WTC11 (cell line): Measurements from ENCODE around the gene ZNF76. TPM values are rescaled to one million over a fixed set of nuclear protein-coding genes. Genes with fewer than 3 reads are reported as not detected.
A peak's percentile ranks its signal among the peaks of the same experiment; 100 is the strongest.

Experiments
- ATAC-seq: fragments of 200-7000 bp; cut with Tn5 transposase; 2 replicates; pipeline ENCODE4 v1.10.0; 2021; ENCODE audit warnings: mild to moderate bottlenecking, moderate library complexity
- CTCF ChIA-PET: fragments of 300-600 bp; sonication (Branson Sonifier 250); formaldehyde crosslinking; loops from one replicate; lab custom pipeline; 2021; ENCODE audit warnings: antibody characterized with exemption; lab: Charles Lee
- POLR2A ChIA-PET: fragments of 350-600 bp; sonication (Branson Sonifier 250); formaldehyde crosslinking; loops from one replicate; lab custom pipeline; 2021; ENCODE audit warnings: antibody characterized with exemption; lab: Charles Lee
- DNase-seq: peaks from one replicate; pipeline ENCODE4 v3.0.0; 2021; ENCODE audit warnings: low spot score
- H3K27ac Mint-ChIP-seq: 2 replicates; pipeline ENCODE4 v1.8.0; 2021; ENCODE audit warnings: mixed read lengths
- H3K27me3 Mint-ChIP-seq: 2 replicates; pipeline ENCODE4 v1.8.0; 2021; ENCODE audit warnings: low read depth, mild to moderate bottlenecking, moderate library complexity, mixed read lengths
- H3K36me3 Mint-ChIP-seq: 2 replicates; pipeline ENCODE4 v1.8.0; 2021; ENCODE audit warnings: mixed read lengths
- H3K4me1 Mint-ChIP-seq: 2 replicates; pipeline ENCODE4 v1.8.0; 2022; ENCODE audit warnings: mixed read lengths
- H3K4me3 Mint-ChIP-seq: 2 replicates; pipeline ENCODE4 v1.8.0; 2021; ENCODE audit warnings: mild to moderate bottlenecking, moderate library complexity, mixed read lengths
- H3K9me3 Mint-ChIP-seq: 2 replicates; pipeline ENCODE4 v1.8.0; 2021; ENCODE audit warnings: mixed read lengths
- ETV6 ChIP-seq: sonication (generic); formaldehyde crosslinking; IDR thresholded peaks from 2 replicates; pipeline ENCODE4 v1.8.1; 2022; ENCODE audit warnings: mild to moderate bottlenecking, missing genetic modification reagents
- GABPB1 ChIP-seq: sonication (generic); formaldehyde crosslinking; IDR thresholded peaks from 2 replicates; pipeline ENCODE4 v1.8.1; 2023; ENCODE audit warnings: mild to moderate bottlenecking, missing genetic modification reagents
- KAT7 ChIP-seq: sonication (generic); formaldehyde crosslinking; IDR thresholded peaks from 2 replicates; pipeline ENCODE4 v1.8.1; 2023; ENCODE audit warnings: missing genetic modification reagents, mild to moderate bottlenecking, borderline replicate concordance
- MYBL2 ChIP-seq: sonication (generic); formaldehyde crosslinking; IDR thresholded peaks from 2 replicates; pipeline ENCODE4 v1.8.1; 2023; ENCODE audit warnings: mild to moderate bottlenecking, moderate library complexity, missing genetic modification reagents
- NR2C2 ChIP-seq: sonication (generic); formaldehyde crosslinking; IDR thresholded peaks from 2 replicates; pipeline ENCODE4 v1.8.0; 2022; ENCODE audit warnings: mild to moderate bottlenecking, missing genetic modification reagents
- NR3C1 ChIP-seq: sonication (generic); formaldehyde crosslinking; conservative IDR thresholded peaks from 2 replicates; pipeline ENCODE4 v1.8.1; 2023; ENCODE audit warnings: low read depth, mild to moderate bottlenecking, missing genetic modification reagents
- SMAD3 ChIP-seq: sonication (generic); formaldehyde crosslinking; IDR thresholded peaks from 2 replicates; pipeline ENCODE4 v1.8.0; 2022; ENCODE audit warnings: missing genetic modification reagents, mild to moderate bottlenecking, borderline replicate concordance
- SP1 ChIP-seq: sonication (generic); formaldehyde crosslinking; conservative IDR thresholded peaks from 2 replicates; pipeline ENCODE4 v1.8.1; 2022; ENCODE audit warnings: missing genetic modification reagents
- TCF7 ChIP-seq: sonication (generic); formaldehyde crosslinking; IDR thresholded peaks from 2 replicates; pipeline ENCODE4 v1.8.0; 2022; ENCODE audit warnings: mild to moderate bottlenecking, low read depth, missing genetic modification reagents, moderate library complexity
- ZNF121 ChIP-seq: sonication (generic); formaldehyde crosslinking; IDR thresholded peaks from 2 replicates; pipeline ENCODE4 v1.8.0; 2023; ENCODE audit warnings: missing genetic modification reagents
- ZNF138 ChIP-seq: sonication (generic); formaldehyde crosslinking; conservative IDR thresholded peaks from 2 replicates; pipeline ENCODE4 v1.8.1; 2022; ENCODE audit warnings: mild to moderate bottlenecking, moderate library complexity, missing genetic modification reagents
- ZNF263 ChIP-seq: sonication (generic); formaldehyde crosslinking; IDR thresholded peaks from 2 replicates; pipeline ENCODE4 v1.8.1; 2022; ENCODE audit warnings: low read depth, mild to moderate bottlenecking, moderate library complexity, missing genetic modification reagents
- ZNF396 ChIP-seq: fragments of 250-450 bp; sonication (Bioruptor Pico); IDR thresholded peaks from 2 replicates; pipeline ENCODE4 v1.8.0; 2021; ENCODE audit warnings: mild to moderate bottlenecking, moderate library complexity, borderline replicate concordance
- total RNA-seq: library from RNA; stranded (reverse); gene quantifications from 3 replicates; pipeline ENCODE4 v1.2.3, GENCODE V29; 2021
- TF ChIP-seq, protein P1 (sequence below): sonication (generic); formaldehyde crosslinking; IDR thresholded peaks from 2 replicates; pipeline ENCODE4 v1.8.1; 2022; ENCODE audit warnings: mild to moderate bottlenecking, moderate library complexity, missing genetic modification reagents
- TF ChIP-seq, protein P2 (sequence below): sonication (generic); formaldehyde crosslinking; IDR thresholded peaks from 2 replicates; pipeline ENCODE4 v1.8.1; 2023; ENCODE audit warnings: mild to moderate bottlenecking, moderate library complexity, missing genetic modification reagents
- TF ChIP-seq, protein P3 (sequence below): fragments of 250-450 bp; sonication (Bioruptor Pico); IDR thresholded peaks from 2 replicates; pipeline ENCODE4 v2.1.2; 2022; ENCODE audit warnings: mild to moderate bottlenecking, moderate library complexity
- TF ChIP-seq, protein P4 (sequence below): sonication (generic); formaldehyde crosslinking; IDR thresholded peaks from 2 replicates; pipeline ENCODE4 v1.8.1; 2022; ENCODE audit warnings: missing genetic modification reagents, borderline replicate concordance
- TF ChIP-seq, protein P5 (sequence below): sonication (generic); formaldehyde crosslinking; IDR thresholded peaks from 2 replicates; pipeline ENCODE4 v1.8.1; 2022; ENCODE audit warnings: mild to moderate bottlenecking, missing genetic modification reagents, moderate library complexity, borderline replicate concordance
- TF ChIP-seq, protein P6 (sequence below): sonication (generic); formaldehyde crosslinking; IDR thresholded peaks from 2 replicates; pipeline ENCODE4 v1.8.0; 2022; ENCODE audit warnings: mild to moderate bottlenecking, missing genetic modification reagents

ZNF76 gene
- total RNA-seq, 1 experiment from 2014 or later: 25.8 TPM

- peaks cover 82% of the 10 kb centered on the region for H3K27me3 Mint-ChIP-seq
- H3K4me3 Mint-ChIP-seq: peak within 1 kb of the TSS; percentile 80
- H3K4me1 Mint-ChIP-seq: peaks cover 43% of the 10 kb centered on the region
- ATAC-seq (peak; percentile 74), DNase-seq (peak; percentile 70)
- ChIA-PET POLR2A (interaction anchor here (1.2 to 1.9 kb wide), 4 partner anchors 15 to 66 kb away, joined by 3 to 7 read pairs (median 4); partner anchors contain the start of gene ZNF76), CTCF (interaction anchor here (0.6 to 5.1 kb wide), 10 partner anchors 9 to 227 kb away, joined by 3 to 54 read pairs (median 4); no protein-coding TSS in a partner anchor)
- no peak within 1 kb of the TSS for H3K27ac Mint-ChIP-seq
- TF ChIP-seq, protein P1, sequence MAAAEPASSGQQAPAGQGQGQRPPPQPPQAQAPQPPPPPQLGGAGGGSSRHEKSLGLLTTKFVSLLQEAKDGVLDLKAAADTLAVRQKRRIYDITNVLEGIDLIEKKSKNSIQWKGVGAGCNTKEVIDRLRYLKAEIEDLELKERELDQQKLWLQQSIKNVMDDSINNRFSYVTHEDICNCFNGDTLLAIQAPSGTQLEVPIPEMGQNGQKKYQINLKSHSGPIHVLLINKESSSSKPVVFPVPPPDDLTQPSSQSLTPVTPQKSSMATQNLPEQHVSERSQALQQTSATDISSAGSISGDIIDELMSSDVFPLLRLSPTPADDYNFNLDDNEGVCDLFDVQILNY (CRISPR knock-in tag): peak; percentile 43; the same call in 1 of the 2 replicates
- TF ChIP-seq ZNF263 (CRISPR knock-in tag): peak; percentile 91; the same call in 1 of the 2 replicates
- TF ChIP-seq, protein P2, sequence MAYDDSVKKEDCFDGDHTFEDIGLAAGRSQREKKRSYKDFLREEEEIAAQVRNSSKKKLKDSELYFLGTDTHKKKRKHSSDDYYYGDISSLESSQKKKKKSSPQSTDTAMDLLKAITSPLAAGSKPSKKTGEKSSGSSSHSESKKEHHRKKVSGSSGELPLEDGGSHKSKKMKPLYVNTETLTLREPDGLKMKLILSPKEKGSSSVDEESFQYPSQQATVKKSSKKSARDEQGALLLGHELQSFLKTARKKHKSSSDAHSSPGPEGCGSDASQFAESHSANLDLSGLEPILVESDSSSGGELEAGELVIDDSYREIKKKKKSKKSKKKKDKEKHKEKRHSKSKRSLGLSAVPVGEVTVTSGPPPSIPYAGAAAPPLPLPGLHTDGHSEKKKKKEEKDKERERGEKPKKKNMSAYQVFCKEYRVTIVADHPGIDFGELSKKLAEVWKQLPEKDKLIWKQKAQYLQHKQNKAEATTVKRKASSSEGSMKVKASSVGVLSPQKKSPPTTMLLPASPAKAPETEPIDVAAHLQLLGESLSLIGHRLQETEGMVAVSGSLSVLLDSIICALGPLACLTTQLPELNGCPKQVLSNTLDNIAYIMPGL (CRISPR knock-in tag): peak; percentile 35; the same call in 1 of the 2 replicates
- TF ChIP-seq, protein P3, sequence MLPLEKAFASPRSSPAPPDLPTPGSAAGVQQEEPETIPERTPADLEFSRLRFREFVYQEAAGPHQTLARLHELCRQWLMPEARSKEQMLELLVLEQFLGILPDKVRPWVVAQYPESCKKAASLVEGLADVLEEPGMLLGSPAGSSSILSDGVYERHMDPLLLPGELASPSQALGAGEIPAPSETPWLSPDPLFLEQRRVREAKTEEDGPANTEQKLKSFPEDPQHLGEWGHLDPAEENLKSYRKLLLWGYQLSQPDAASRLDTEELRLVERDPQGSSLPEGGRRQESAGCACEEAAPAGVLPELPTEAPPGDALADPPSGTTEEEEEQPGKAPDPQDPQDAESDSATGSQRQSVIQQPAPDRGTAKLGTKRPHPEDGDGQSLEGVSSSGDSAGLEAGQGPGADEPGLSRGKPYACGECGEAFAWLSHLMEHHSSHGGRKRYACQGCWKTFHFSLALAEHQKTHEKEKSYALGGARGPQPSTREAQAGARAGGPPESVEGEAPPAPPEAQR: no peak
- TF ChIP-seq GABPB1 (CRISPR knock-in tag): no peak
- TF ChIP-seq KAT7 (CRISPR knock-in tag): peak; percentile 71; the same call in 1 of the 2 replicates
- TF ChIP-seq TCF7: peak; percentile 16; the same call in 1 of the 2 replicates
- no peak for TF ChIP-seq NR3C1 (CRISPR knock-in tag)
- TF ChIP-seq ETV6 (CRISPR knock-in tag): 0 out of 2 replicates have a peak, but pooled peaks have one; percentile 15
- TF ChIP-seq, protein P4, sequence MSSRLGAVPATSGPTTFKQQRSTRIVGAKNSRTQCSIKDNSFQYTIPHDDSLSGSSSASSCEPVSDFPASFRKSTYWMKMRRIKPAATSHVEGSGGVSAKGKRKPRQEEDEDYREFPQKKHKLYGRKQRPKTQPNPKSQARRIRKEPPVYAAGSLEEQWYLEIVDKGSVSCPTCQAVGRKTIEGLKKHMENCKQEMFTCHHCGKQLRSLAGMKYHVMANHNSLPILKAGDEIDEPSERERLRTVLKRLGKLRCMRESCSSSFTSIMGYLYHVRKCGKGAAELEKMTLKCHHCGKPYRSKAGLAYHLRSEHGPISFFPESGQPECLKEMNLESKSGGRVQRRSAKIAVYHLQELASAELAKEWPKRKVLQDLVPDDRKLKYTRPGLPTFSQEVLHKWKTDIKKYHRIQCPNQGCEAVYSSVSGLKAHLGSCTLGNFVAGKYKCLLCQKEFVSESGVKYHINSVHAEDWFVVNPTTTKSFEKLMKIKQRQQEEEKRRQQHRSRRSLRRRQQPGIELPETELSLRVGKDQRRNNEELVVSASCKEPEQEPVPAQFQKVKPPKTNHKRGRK: peak; percentile 99
- TF ChIP-seq, protein P5, sequence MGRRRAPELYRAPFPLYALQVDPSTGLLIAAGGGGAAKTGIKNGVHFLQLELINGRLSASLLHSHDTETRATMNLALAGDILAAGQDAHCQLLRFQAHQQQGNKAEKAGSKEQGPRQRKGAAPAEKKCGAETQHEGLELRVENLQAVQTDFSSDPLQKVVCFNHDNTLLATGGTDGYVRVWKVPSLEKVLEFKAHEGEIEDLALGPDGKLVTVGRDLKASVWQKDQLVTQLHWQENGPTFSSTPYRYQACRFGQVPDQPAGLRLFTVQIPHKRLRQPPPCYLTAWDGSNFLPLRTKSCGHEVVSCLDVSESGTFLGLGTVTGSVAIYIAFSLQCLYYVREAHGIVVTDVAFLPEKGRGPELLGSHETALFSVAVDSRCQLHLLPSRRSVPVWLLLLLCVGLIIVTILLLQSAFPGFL (CRISPR knock-in tag): no peak
- no peaks in the 10 kb centered on the region for H3K36me3 Mint-ChIP-seq
- H3K9me3 Mint-ChIP-seq: no peaks in the 10 kb centered on the region
Observed at GRCh38 chr6:35213824-35214756, 45.4 kb upstream of the ZNF76 start, which contains the start of gene SCUBE3. Gene SCUBE3 (plus strand): TSS chr6:35213956. CDS start chr6:35214419, 463 bp downstream.

DNA sequence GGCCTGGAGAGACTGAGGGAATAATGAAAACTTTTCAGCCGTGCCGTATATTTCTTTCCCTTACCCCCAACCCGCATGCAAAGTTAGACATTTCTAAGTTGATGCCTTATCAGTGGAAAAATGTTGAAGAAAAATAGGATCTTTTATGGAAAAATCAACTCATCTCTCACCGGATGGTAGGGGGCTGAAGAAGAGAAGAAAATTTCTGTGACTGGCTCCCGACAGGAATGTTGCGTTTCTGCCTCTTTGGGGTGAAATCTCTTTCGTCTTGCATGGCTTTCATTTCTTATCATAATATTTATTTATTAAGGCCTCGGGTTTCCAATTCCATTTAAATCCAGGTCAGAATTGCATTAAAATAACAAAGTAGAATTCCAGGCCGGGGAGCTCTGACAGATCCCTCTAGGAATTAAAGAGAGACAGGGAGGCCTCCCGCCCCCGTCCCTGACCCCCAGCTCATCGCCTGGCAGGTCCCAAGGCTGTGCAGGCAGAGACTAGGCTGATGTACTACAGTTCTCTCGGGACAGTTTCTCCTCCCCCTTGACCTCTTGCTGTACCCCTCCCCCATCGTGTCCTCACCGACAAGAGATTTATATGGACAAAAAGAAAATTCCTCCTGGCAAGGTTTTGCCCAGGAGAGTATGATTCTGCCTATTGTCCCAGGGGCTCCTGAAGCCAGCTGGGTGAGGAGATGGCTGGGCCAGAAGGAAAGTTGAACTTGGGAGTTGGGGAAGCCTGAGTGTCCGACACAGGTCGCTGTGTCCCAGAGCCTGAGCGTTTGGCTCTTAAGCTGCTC, 44.5 kb upstream of the ZNF76 start:
- CTCF ChIA-PET: interaction anchor here (0.5 to 5.1 kb wide), 9 partner anchors 10 to 770 kb away, joined by 3 to 54 read pairs (median 5); no protein-coding TSS in a partner anchor
- peaks cover 46% of the 10 kb centered on the region for H3K4me1 Mint-ChIP-seq
- DNase-seq (no peak), ATAC-seq (no peak)
- POLR2A ChIA-PET: interaction anchor here (0.8 kb wide), 1 partner anchor 44 kb away, joined by 4 read pairs; no protein-coding TSS in a partner anchor
- H3K27me3 Mint-ChIP-seq: peaks cover 81% of the 10 kb centered on the region
- no peaks in the 10 kb centered on the region for H3K36me3 Mint-ChIP-seq
- no peak overlapping the region for H3K27ac Mint-ChIP-seq
- H3K9me3 Mint-ChIP-seq: no peaks in the 10 kb centered on the region
- TF ChIP-seq, protein P5 (CRISPR knock-in tag): no peak
- TF ChIP-seq ZNF138 (CRISPR knock-in tag) (no peak), SP1 (CRISPR knock-in tag) (no peak), ZNF121 (CRISPR knock-in tag) (no peak), ZNF263 (CRISPR knock-in tag) (no peak), MYBL2 (CRISPR knock-in tag) (no peak), NR2C2 (CRISPR knock-in tag) (no peak), SMAD3 (CRISPR knock-in tag) (no peak), ZNF396 (CRISPR knock-in tag) (no peak)
- TF ChIP-seq, protein P6, sequence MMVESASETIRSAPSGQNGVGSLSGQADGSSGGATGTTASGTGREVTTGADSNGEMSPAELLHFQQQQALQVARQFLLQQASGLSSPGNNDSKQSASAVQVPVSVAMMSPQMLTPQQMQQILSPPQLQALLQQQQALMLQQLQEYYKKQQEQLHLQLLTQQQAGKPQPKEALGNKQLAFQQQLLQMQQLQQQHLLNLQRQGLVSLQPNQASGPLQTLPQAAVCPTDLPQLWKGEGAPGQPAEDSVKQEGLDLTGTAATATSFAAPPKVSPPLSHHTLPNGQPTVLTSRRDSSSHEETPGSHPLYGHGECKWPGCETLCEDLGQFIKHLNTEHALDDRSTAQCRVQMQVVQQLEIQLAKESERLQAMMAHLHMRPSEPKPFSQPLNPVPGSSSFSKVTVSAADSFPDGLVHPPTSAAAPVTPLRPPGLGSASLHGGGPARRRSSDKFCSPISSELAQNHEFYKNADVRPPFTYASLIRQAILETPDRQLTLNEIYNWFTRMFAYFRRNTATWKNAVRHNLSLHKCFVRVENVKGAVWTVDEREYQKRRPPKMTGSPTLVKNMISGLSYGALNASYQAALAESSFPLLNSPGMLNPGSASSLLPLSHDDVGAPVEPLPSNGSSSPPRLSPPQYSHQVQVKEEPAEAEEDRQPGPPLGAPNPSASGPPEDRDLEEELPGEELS: no peak
- TF ChIP-seq, all 79 proteins: peak for 0
- H3K4me3 Mint-ChIP-seq: peak overlapping the region; percentile 71
